Kasumi-1 (cell line): ENCODE results near the gene BPIFB1.

Source experiments
- DNase-seq, 2 experiments: peaks; one replicate each; lab custom pipeline; 2025; lab: John Stamatoyannopoulos, UW

The BPIFB1 gene

DNA sequence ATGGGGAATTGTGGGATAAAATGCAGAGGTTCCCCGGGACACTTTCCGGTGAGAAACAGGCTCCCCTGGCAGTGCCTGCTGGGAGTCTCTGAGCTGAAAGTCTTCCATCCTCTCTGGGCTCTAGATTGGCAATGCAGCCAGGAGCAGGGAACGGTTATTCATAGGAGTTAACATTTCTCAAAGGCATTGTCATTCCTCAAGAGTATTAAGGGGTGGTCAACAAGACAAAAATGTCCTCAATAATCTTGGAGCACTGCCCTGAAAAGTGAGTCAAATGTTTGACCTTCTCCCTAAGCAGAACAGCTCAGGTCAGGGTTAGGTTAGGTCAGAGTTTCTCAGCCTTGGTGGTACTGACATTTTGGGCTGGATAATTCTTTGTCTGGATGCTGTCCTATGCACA is 13.2 kb downstream of the BPIFB1 start:
- no peak for DNase-seq

DNA sequence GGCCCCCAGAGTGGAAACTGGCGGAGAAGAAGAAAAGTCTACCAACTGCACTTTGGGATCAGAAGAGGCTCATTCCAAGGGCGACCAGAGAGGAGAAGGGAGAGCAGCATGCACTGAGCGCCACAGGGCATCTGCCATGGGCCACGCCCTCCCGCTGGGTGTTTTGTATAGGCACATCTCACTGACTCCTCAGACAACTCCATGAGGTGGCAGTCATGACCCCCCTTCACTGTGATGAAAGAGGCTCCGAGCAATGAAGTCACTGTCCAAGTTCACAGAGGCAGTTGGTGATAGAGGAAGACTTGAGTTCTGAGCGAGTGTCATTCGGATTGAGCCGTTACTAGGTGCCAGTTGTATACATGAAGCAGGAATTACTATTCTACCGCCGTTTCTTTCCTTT is 15.4 kb downstream of the BPIFB1 start:
- DNase-seq, result no peak

DNA sequence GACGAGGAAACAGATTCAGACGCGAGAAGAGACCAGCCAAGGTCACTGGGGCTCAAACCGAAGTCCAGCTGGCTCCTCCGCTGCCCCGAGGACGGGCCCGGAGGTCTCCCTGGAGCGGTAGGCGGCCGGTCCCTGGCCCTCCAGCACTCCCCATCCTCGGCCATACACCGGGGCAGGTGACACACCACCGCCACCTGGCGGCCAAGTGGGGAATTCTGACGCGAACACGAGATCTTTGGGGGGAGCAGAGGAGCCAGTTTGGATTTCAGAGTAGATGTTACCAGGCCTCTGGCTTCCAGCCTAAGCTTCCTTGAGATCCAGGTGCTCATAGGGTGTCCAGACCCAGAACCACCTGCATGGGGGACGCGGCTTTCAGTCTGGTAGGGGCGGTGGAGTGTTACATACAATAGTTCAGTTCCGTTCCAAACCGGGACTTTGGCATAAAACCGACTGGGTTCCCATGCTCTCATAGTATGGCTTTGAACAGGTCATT is 16.1 kb downstream of the BPIFB1 start:
- peak; percentile 64 to 82 for DNase-seq

DNA sequence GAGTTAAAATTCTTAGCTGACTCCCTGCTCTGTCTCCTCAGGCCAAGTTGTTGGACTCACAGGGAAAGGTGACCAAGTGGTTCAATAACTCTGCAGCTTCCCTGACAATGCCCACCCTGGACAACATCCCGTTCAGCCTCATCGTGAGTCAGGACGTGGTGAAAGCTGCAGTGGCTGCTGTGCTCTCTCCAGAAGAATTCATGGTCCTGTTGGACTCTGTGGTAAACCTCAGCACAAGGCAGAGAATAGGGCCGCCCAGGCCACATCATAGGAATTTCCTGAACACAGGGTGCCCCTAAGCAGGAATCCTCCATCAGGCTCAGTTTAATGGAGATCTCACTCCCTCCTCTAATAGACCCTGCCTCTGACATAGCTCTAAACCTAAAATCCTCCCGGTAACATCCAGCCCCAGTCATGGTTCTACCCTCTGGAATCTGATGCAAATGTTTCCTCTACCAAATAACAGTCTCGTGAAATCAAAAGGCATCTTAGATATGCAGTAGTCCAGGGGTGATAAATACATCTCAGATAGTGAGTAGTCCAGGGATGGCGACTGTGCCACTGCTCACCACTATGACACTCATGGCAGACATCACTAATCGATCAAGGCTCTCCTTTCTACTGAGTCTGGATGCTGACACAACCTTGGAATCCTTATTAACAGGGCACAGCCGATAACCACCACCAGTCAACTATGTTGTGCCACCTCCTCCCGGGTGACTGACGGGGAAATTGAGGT is 18.3 kb downstream of the BPIFB1 start:
- DNase-seq, result no peak

DNA sequence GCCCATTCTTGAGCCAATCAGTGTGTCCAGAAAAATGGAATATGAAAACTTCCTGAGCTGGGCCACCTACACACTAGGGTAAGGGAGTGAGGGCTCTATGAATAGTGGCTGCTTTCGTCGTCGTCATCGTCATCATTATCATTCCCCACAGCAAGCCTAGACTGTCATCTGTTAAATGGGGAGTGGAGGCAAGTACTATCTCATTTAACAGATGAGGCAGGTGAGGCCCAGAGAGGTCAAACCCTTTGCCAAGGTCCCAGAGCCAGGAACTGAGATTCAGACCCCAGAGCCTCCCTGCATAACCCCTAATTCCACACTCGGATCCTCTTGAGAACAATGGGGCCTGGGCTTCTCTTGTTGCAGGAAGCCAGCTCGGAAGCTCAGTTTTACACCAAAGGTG is 20.6 kb downstream of the BPIFB1 start:
- no peak for DNase-seq

DNA sequence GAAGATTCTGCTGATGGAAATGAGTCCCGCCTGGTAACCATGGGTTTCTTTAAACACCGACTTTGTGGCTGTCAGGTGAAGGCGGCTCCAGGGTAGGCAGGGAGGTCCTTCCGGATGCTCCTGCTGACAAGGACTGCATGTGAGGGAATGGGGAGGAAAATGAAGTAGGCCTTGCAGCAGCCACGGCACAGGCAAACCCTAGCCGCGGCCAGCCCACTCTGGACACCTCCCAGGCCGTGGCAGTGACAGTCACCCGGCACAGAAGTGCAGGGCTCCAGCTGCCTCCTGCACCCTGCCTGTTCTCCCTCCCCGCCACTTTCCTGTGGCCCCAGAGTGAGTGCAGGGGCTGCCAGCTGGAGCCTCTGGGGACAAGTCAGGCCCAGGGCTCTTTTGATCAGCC is 21.0 kb downstream of the BPIFB1 start:
- no peak for DNase-seq

DNA sequence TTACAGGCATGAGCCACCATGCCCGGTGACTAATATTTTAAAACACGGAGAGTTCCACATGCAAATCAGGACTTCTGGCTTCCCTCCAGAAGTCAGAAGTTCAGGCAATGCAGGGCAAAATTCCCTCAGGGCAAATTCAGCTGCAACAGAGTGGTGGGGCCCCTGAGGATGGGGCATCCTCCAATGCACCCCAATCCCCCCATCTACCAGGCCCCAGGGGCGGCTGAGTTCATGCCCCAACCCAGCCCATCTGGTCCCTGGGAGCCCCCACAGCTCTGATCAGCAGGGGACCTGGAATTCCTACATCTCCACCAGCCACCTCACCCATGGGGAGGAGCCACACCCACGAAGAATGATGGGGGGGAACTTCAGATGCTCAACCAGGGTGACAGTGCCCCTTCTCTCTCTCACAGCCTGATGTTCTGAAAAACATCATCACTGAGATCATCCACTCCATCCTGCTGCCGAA is 22.6 kb downstream of the BPIFB1 start:
- DNase-seq, result no peak

DNA sequence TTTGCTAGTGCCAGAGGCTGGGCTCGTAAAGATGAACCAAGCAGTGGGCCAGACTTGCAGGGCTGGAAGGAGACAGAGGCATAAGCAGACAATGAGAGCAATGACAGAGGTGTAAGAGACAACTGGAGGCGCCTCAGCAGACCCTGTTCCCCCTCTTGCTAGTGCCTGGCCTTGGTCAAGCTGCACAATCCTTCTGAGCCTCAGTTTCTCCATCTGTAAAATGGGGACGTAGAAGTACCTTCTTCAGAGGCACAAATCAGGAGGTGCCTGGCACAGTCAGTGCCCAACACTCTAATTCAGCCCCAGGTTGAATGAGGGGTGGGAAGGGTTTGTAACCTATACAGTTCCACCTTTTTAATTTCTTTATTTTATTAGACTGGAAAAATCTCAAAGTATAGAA is 23.2 kb downstream of the BPIFB1 start:
- no peak for DNase-seq

DNA sequence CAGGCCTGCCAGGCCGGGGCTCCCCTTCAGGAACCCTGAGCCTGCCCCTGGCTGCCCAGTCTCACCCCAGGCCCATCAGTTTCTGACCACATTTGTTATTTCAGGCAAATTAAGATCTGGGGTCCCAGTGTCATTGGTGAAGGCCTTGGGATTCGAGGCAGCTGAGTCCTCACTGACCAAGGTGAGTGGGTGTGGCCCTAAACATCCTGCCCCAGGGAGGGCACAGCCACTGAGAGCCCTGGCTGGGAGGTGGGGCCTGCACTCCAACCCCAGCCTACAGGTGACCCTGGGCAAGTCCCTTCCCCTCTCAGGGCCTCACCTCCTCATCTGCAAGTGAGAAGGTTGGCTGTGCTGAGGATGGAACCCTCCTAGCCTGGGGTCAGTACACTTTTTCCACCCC is 23.8 kb downstream of the BPIFB1 start:
- DNase-seq, result no peak

DNA sequence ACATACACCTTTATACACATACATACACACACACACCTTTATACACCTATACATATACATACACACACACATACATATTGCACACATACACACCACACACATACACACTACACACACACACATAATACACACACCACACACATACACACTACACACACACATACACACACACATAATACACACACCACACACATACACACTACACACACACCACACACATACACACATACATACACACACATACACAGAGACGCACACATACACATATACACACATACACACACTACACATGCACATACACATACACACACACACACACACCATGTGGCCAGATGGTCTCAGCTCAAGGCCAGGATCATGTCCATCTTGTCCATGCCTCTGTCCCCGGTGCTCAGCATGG is 25.7 kb downstream of the BPIFB1 start:
- DNase-seq, result no peak

DNA sequence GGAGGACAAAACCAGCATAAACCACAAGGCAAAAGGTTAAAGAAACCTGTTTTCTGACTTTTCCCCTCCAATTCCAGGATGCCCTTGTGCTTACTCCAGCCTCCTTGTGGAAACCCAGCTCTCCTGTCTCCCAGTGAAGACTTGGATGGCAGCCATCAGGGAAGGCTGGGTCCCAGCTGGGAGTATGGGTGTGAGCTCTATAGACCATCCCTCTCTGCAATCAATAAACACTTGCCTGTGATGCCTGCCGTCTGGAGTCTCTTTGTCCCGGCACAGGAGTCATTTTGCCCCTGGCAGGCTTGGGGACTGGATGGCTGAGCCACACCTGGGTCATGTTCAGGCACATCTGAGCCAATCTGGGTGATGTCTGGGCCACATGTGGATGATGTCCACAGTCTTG is 26.6 kb downstream of the BPIFB1 start:
- DNase-seq, result no peak

DNA sequence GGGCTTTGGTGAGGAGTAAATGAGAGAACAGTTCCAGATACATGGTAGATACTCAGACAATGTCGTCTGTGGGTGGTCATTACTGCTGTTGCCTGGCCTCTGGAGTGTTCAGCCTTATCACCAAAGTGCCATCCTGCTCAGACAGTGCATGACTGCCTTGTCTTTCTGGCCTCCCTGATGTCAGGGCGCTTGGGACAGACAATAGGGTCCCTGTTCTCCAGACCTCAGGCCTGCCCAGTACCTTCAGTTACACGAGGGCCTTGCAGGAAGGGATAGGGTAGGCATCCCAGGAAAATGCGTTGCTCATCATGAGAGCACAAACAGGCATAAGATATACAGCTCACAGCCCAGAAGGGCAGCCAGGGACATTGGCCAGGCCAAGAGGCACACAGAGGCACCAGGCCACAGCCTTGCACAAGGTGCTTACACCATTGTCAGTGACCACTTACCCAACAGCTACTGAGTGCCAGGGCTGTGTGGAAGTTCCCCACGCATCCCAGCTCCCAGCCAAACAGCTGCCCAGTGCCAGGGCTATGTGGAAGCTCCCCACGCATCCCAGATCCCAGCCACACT is 27.4 kb downstream of the BPIFB1 start:
- no peak for DNase-seq

DNA sequence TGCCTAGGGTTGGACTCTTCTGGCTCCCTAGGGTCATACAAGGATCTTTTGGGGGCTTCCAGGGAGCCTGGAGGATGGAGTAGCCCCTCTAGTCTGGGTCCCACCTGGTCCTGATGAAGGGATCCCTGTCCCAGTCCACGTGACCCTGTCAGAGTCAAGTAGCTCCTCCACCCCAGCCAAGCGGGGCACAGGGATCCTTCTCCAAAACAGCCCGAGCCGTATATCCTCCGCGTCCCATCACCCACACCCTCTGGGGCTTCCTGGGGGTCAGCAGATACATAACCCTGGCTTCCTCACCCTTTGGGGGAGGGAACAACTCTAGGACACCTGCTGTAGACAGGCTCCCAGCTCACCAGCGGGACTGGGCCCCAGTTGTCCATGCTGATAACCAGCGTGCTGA is 28.0 kb downstream of the BPIFB1 start:
- no peak for DNase-seq

DNA sequence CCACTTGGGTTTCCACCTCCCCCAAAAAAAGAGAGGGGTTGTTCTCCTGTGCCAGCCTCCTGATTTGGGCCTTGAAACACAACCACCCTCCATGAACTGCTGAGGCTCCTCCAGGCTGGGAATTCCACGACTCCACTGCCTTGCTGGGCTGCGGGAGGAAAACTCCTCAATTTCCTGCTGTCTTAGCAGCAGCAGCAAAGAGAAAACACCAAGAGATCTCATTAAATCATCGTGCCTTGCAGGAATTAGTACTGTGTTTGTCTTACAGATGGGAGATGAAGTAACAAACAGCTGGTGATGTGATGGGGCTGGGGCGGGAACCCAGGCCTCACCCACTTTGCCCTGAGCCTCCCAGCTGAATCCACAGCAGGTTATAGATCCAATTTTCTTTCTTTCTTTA is 29.0 kb downstream of the BPIFB1 start:
- no peak for DNase-seq

DNA sequence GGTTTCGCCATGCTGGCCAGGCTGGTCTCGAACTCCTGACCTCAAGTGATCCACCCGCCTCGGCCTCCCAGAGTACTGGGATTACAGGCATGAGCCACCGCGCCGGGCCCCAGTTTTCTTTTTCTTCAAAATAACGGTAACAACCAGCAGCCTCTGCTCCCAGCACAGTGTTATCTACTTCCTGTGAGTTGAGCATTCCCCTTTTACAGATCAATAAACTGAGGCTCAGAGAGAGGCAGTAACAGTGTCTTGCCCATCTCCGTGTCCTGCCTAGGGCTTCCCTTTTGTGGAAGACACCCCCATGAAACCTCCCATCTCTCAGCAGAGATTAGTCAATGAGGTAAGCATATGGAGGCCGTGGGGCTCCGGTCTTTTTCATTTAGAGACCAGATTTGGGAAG is 29.6 kb downstream of the BPIFB1 start:
- DNase-seq, result no peak

DNA sequence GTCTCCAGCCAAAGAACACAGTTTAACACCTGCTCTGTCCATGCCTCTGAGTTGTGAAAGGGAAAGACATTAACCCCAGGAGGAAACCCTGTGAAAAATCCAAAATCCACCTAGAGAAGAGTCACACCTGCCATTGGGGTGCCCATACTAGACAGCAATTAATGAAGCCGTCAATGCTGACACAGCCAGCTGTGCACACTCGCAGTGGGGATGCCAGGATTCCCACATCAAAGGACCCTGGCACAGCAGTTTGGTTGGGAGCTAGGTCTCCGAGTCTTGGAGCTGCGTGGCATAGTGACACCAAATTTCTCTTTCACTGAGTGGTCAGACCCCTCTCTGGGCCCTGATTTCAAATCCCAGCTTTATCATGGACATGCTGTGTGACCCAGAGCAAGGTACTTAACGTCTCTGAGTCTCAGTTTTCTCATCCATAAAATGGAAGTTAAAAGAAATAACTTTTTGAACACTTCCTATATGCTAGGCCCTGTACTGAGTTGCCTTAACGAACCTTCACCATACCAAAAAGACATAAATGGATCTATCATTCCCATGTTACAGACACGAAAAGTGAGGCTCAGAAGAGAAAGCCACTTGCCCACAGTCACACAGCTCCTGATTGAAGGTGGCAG is 30.8 kb downstream of the BPIFB1 start:
- no peak for DNase-seq

DNA sequence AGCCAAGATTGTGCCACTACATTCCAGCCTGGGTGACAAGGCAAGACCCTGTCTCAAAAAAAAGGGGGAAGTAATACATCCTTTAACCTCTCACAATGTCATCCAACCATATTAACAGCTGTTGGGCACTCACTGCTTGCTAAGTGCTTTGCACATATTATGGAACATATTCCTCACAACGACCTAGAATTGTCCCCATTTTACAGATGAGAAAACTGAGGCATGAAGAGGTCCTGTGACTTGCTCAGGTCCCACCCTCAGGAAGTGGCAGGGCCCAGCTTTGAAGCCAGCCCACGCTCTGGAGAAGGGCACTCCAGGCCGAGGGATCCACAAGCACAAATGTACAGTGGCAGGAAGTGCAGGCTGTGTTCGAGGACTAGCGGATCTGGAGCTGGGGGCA is 33.3 kb downstream of the BPIFB1 start:
- no peak for DNase-seq

DNA sequence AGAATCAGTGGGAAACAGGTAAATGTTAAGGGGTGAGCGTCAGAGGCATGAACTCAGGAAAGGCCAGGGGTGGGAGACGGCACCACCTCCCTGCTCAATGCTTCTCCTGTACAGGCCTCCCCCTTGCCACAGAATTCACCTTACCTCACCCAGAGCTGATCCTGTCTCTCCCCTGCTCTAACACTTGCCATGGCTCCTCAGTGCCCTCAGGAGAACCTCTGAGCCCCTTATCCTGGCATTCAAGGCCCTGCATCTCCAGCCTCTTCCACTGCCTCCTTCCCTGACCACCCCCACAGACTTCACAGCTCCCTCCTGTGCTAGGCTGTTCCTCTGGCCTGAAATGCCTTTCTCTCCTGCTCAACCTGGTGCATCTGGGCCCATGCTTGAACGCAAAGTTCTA is 33.9 kb downstream of the BPIFB1 start:
- no peak for DNase-seq

DNA sequence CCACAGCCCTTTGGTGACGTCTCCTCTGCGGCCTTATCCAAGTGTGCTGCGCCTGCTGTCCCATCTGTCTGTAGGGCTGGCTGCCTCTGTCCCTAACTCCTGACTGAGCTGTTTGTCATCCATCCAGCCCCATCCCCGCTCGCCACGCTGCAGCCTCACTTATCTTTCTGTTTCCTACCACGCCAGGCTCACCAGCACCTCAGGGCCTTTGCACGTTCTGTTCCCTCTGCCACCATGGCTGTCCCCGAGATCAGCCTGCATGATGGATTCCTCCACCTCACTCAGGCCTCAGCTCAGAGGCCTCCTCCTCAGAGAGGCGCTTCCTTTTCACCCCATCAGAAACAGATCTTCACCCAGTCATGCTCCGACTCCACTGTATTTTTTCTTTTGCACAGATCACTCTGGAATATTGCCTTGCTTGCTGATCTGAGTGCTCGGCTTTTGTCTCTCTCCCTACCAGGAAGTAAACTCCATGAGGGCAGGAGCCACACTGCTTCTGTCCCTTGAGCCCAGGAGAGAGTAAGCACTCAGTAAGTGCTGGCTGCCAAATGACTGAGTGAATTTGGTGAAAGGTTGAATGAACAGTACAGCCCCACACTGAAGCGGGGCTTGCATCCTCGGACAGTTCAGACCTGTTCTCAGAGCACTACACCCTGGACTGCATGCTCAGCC is 34.5 kb downstream of the BPIFB1 start:
- no peak for DNase-seq

DNA sequence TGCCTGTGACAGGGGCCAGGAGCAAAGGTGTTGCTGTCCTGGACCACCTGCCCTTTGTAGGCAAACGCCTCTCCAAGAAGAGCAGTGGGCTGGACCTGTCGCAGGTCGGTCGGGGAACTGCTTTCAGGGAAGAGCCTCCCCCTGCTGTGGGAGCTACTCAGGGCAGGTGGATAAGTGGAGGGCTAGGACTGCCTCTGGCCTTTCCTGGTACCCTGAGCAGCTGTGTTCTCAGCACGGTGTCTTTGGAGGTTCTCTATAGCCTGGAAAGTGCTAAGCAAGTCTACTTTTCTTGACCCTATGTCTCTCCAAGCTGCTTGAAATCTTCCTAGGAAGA is 35.0 kb downstream of the BPIFB1 start:
- no peak for DNase-seq

DNA sequence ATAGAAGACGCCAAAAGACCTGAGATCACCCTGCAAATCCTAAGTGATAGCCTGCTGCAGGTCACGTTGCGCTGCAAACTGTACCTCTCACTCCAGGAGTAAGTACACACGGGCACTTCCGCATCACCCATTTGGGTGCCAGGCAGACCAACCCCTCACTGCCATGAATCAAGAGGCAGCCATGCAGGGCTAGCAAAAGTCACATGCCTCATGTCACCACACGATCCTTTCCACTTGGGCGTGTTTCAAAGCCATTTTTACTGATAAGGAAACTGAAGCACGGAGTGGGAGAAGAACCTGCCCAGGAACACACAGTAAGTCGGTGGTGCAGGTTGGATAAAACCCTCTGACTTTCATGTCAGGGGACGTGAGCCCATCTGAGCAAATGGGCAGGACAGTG is 37.0 kb downstream of the BPIFB1 start:
- DNase-seq, result no peak

DNA sequence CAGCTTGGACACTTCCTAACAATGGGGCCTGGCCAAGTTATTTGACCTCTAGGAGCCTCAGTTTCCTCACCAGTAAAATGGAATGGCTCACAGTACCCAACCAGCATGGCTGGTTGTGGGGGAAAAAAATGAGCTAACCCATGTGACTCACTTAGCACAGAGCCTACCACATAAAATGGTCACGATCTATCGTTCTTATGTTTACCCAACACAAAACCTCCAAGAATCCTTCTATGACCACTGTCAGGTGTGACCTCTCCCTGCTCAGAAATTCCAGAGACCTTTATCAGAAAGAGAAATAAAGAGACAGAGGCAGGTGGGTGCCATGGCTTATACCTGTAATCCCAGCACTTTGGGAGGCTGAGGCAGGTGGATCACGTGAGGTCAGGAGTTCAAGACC is 39.4 kb downstream of the BPIFB1 start:
- no peak for DNase-seq

DNA sequence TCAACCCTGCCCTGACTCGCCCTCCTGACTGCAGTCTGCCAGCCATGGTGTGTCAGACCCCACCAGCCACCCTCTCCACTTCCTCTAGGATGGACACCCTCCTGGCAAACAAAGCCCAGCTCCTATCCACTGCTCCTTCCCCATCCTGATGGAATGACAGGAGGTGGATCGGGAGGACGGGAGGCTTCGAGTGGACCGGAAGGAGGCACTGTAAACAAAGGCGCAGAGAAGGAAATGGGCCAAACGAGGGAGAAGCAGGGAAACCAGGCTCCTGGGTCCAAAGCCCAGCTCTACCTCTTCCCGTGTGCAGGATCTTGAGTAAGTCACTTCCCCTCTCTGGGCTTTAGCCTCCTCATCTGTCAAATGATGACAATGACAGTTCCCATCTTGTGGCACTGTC is 40.2 kb downstream of the BPIFB1 start:
- no peak for DNase-seq
